Effector memory CD4-positive, alpha-beta T cell (primary cell): Measurements from ENCODE around the gene VGF.
A peak's percentile ranks its signal among the peaks of the same experiment; 100 is the strongest.
"Not testable (repeated sequence)": the region's sequence is repeated elsewhere in the genome, so short reads cannot be mapped to it uniquely, and the experiment has no call there.

ENCODE experiments used
- DNase-seq, 3 donors: peaks; one replicate each; pipeline ENCODE4 v3.0.0-alpha.2; 2020
- H3K27ac ChIP-seq: 2 replicates; pipeline ENCODE4 v1.7.0; 2013; ENCODE audit warnings: mild to moderate bottlenecking, low read length, moderate library complexity; ENCODE audit not compliant: insufficient read depth, poor library complexity, severe bottlenecking
- H3K27me3 ChIP-seq: replicated peaks from 2 replicates; pipeline ENCODE4 v1.7.0; 2013; ENCODE audit warnings: mild to moderate bottlenecking, low read length; ENCODE audit not compliant: insufficient read depth, control insufficient read depth, poor library complexity, severe bottlenecking
- H3K36me3 ChIP-seq: 2 replicates; pipeline ENCODE4 v1.7.0; 2013; ENCODE audit warnings: mild to moderate bottlenecking, low read length, moderate library complexity; ENCODE audit not compliant: control insufficient read depth, insufficient read depth
- H3K4me1 ChIP-seq: 2 replicates; pipeline ENCODE4 v1.7.0; 2013; ENCODE audit warnings: low read length, mild to moderate bottlenecking; ENCODE audit not compliant: control insufficient read depth, insufficient read depth, poor library complexity, severe bottlenecking
- H3K4me3 ChIP-seq: 2 replicates; pipeline ENCODE4 v1.7.0; 2013; ENCODE audit warnings: low read length, low read depth, mild to moderate bottlenecking; ENCODE audit not compliant: insufficient read depth, poor library complexity, severe bottlenecking
- H3K9me3 ChIP-seq: 2 replicates; pipeline ENCODE4 v1.7.0; 2013; ENCODE audit warnings: mild to moderate bottlenecking, low read length, moderate library complexity; ENCODE audit not compliant: control insufficient read depth

Gene VGF

DNA sequence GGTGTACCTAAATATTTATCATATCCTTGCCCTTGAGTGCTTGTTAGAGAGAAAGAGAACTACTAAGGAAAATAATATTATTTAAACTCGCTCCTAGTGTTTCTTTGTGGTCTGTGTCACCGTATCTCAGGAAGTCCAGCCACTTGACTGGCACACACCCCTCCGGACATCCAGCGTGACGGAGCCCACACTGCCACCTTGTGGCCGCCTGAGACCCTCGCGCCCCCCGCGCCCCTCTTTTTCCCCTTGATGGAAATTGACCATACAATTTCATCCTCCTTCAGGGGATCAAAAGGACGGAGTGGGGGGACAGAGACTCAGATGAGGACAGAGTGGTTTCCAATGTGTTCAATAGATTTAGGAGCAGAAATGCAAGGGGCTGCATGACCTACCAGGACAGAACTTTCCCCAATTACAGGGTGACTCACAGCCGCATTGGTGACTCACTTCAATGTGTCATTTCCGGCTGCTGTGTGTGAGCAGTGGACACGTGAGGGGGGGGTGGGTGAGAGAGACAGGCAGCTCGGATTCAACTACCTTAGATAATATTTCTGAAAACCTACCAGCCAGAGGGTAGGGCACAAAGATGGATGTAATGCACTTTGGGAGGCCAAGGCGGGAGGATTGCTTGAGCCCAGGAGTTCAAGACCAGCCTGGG, 27.0 kb downstream of the VGF start:
- no peaks in the 10 kb centered on the region for H3K9me3 ChIP-seq
- peaks cover 7% of the 10 kb centered on the region for H3K4me1 ChIP-seq
- DNase-seq = peak; percentile 66 to 75 (median 73)
- no peak overlapping the region for H3K4me3 ChIP-seq
- H3K27me3 ChIP-seq = peaks cover 7% of the 10 kb centered on the region
- no peak overlapping the region for H3K27ac ChIP-seq
- H3K36me3 ChIP-seq = no peaks in the 10 kb centered on the region

GRCh38 chr7:101137651-101138212, 27.6 kb downstream of the VGF start:
- no peak for DNase-seq
- no peak overlapping the region for H3K27ac ChIP-seq
- peaks cover 7% of the 10 kb centered on the region for H3K4me1 ChIP-seq
- no peaks in the 10 kb centered on the region for H3K36me3 ChIP-seq
- H3K27me3 ChIP-seq = peaks cover 9% of the 10 kb centered on the region
- no peaks in the 10 kb centered on the region for H3K9me3 ChIP-seq
- no peak overlapping the region for H3K4me3 ChIP-seq

DNA sequence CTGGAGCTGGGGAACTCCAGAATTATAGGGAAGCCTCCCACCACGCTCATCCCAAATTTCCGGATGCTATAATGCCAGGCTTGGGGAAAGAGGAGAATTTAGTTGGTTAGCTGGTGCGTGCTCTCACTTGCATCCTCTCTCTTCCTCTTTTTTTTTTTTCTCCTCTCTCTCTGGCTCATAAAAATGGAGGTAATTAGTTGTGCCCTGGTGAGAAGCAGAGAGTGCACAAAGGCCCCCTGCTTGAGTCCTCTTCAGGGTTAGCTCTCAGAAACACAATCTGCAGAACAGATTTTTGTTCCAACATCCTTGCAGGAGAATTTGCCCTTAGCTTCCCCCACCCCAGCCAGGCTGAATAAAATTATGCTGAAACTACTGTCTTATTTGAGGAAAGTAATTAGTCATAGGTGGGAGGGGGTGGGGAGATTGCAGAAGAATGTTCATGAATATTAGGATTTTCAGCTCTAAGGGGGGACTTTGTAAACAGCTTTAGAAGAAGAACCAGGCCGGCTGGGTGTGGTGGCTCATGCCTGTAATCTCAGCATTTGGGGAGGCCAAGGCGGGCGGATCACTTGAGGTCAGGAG, 30.9 kb downstream of the VGF start:
- no peaks in the 10 kb centered on the region for H3K9me3 ChIP-seq
- peaks cover 9% of the 10 kb centered on the region for H3K27me3 ChIP-seq
- DNase-seq = no peak
- H3K27ac ChIP-seq = no peak overlapping the region
- no peak overlapping the region for H3K4me3 ChIP-seq
- H3K36me3 ChIP-seq = no peaks in the 10 kb centered on the region
- H3K4me1 ChIP-seq = peaks cover 7% of the 10 kb centered on the region

GRCh38 chr7:101133621-101134398, 31.6 kb downstream of the VGF start:
- DNase-seq = no peak
- no peak overlapping the region for H3K4me3 ChIP-seq
- no peaks in the 10 kb centered on the region for H3K36me3 ChIP-seq
- peaks cover 7% of the 10 kb centered on the region for H3K4me1 ChIP-seq
- H3K9me3 ChIP-seq = no peaks in the 10 kb centered on the region
- H3K27me3 ChIP-seq = peaks cover 9% of the 10 kb centered on the region
- no peak overlapping the region for H3K27ac ChIP-seq

DNA sequence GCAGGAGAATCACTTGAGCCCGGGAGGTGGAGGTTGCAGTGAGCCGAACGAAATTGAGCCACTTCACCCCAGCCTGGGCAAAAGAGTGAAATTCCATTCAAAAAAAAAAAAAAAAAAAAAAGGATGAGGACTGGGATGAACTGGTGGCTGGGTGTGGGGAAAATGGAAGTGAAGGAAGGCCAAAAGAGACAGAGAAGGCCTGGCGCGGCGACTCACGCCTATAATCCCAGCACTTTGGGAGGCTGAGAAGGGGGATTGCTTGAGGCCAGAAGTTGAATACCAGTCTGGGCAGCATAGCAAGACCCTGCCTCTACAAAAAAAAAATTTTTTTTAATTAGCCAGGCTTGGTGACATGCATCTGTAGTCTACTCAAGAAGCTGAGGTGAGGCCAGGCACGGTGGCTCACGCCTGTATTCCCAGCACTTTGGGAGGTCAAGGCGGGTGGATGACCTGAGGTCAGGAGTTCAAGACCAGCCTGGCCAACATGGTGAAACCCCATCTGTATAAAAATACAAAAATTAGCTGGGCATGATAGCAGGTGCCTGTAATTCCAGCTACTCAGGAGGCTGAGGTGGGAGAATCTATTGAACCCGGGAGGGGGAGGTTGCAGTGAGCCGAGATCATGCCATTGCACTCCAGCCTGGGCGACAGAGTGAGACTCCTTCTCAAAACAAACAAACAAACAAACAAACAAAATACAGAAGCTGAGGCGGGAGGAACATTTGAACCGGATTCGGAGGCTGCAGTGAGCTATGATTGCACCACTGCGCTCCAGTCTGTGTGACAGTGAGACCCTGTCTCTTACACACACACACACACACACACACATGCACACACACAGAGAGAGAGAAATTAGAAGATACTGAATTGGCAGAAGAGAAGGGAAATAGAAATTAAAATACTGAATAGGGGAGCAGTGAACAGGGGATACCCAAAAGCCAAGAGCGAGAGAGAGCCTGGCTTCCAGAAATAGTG, 32.5 kb downstream of the VGF start:
- H3K27ac ChIP-seq, DNase-seq, H3K27me3 ChIP-seq, H3K4me3 ChIP-seq, H3K9me3 ChIP-seq, H3K4me1 ChIP-seq, H3K36me3 ChIP-seq: not testable (repeated sequence)

GRCh38 chr7:101129603-101130117, 35.7 kb downstream of the VGF start:
- DNase-seq = no peak
- H3K27ac ChIP-seq = no peak overlapping the region
- no peak overlapping the region for H3K4me3 ChIP-seq
- peaks cover 4% of the 10 kb centered on the region for H3K27me3 ChIP-seq
- no peaks in the 10 kb centered on the region for H3K36me3 ChIP-seq
- H3K9me3 ChIP-seq = no peaks in the 10 kb centered on the region
- peaks cover 17% of the 10 kb centered on the region for H3K4me1 ChIP-seq

DNA sequence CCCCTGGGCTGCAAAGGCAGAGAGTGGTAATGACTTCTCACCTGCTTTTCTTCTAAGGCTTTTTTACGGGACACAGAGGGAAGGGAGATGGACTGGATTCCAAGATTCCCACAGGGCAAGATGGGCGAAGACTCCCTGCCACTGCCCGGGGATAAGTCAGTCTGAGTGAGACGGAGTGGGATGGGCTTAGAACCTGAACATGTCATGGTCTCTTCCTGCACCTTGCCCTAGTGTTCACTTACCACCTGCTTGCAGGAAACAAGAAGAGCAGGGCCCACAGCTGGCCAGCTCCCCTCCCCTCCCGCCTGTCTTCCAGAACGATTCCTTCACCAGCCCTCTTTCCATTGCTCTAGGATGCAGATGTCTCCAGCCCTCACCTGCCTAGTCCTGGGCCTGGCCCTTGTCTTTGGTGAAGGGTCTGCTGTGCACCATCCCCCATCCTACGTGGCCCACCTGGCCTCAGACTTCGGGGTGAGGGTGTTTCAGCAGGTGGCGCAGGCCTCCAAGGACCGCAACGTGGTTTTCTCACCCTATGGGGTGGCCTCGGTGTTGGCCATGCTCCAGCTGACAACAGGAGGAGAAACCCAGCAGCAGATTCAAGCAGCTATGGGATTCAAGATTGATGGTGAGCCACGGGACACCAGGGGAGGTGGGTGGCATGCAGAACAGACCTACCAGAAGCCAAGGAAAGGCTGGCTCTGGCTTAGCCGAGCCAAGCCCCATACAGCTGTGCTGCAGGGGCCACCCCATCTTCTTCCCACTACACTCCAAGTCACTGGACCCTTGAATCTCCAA, 37.1 kb downstream of the VGF start:
- peaks cover 17% of the 10 kb centered on the region for H3K4me1 ChIP-seq
- H3K9me3 ChIP-seq = no peaks in the 10 kb centered on the region
- DNase-seq = no peak
- peaks cover 4% of the 10 kb centered on the region for H3K27me3 ChIP-seq
- no peak overlapping the region for H3K4me3 ChIP-seq
- H3K27ac ChIP-seq = no peak overlapping the region
- H3K36me3 ChIP-seq = no peaks in the 10 kb centered on the region

DNA sequence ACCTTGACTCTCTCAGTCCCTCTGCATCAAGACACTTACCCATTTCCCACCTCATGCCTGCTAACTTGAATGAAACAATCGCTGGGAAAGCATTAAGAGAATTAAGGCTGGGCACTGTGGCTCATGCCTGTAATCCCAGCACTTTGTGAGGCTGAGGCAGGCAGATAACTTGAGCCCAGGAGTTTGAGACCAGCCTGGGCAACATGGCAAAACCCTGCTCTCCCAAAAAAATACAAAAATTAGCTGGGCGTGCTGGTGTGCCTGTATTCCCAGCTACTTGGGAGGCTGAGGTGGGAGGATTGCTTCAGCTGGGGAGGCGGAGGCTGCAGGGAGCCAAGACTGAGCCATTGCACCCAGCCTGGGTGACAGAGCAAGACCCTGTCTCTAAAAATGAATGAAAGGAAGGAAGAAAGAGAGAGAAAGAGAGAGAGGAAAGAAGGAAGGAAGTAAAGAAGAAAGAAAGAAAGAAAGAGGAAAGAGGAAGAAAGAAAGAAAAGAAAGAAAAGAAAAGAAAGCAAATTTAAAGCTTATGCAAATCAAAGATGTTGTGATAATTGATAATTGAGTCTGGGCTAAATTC, 37.8 kb downstream of the VGF start:
- H3K4me3 ChIP-seq = no peak overlapping the region
- no peaks in the 10 kb centered on the region for H3K9me3 ChIP-seq
- peaks cover 9% of the 10 kb centered on the region for H3K27me3 ChIP-seq
- DNase-seq = no peak
- no peak overlapping the region for H3K27ac ChIP-seq
- peaks cover 17% of the 10 kb centered on the region for H3K4me1 ChIP-seq
- no peaks in the 10 kb centered on the region for H3K36me3 ChIP-seq
